GM12878 (cell line): ENCODE results near the gene C11orf98. TPM values are rescaled to one million over a fixed set of nuclear protein-coding genes. Genes with fewer than 3 reads are reported as not detected.

ENCODE experiments used
- ATAC-seq: fragments of 200-7000 bp; cut with Tn5 transposase; 3 replicates; pipeline ENCODE4 v1.9.1; 2020; ENCODE audit warnings: mild to moderate bottlenecking, moderate library complexity
- BruUV-seq: library from RNA; stranded (reverse); fragments of 400-500 nt; replicated peaks from 2 replicates; lab custom pipeline; 2021; lab: Mats Ljungman, UMichigan
- CTCF ChIA-PET: fragments of 300-600 bp; sonication (Branson Sonifier 250); formaldehyde crosslinking; extraction: SDS; loops from one replicate; lab custom pipeline; 2021; ENCODE audit warnings: inconsistent platforms; lab: Yijun Ruan, JAX
- POLR2A ChIA-PET: fragments of 350-600 bp; formaldehyde crosslinking; extraction: SDS; loops from one replicate; lab custom pipeline; 2021; ENCODE audit warnings: inconsistent platforms; lab: Charles Lee
- RAD21 ChIA-PET: fragments of 300-600 bp; sonication (Branson Sonifier 250); formaldehyde crosslinking; loops from one replicate; lab custom pipeline; 2023; ENCODE audit warnings: antibody characterized with exemption; ENCODE audit not compliant: unreplicated experiment; lab: Charles Lee
- SMC1A ChIA-PET: fragments of 300-600 bp; sonication (Branson Sonifier 250); formaldehyde crosslinking; loops from one replicate; lab custom pipeline; 2023; ENCODE audit not compliant: unreplicated experiment, uncharacterized antibody; lab: Charles Lee
- DNase-seq: peaks from one replicate; pipeline ENCODE4 v3.0.0-alpha.2; 2011; ENCODE audit warnings: low read depth, low spot score
- FAIRE-seq: peaks from 3 replicates; lab custom pipeline; 2011; peaks lifted over from hg19 to GRCh38; lab: Jason Lieb, UNC
- H2AFZ ChIP-seq: 2 replicates; pipeline ENCODE4 v1.6.0; 2011; ENCODE audit warnings: low read depth, low read length, control low read depth; ENCODE audit not compliant: control insufficient read depth
- H3K27ac ChIP-seq: 2 replicates; pipeline ENCODE4 v1.5.1; 2011; ENCODE audit warnings: control low read depth; ENCODE audit not compliant: control insufficient read depth, insufficient read depth
- H3K27me3 ChIP-seq, 2 experiments: replicated peaks in 1 of 2; 2 replicates each; pipeline versions ENCODE4 v1.6.0 to v1.6.1; 2011; ENCODE audit warnings: low read length in 1 of 2; ENCODE audit not compliant: control insufficient read depth in 2 of 2, insufficient read depth in 2 of 2
- H3K36me3 ChIP-seq, 2 experiments: 2 replicates each; pipeline ENCODE4 v1.5.1; 2011; ENCODE audit warnings: low read length in 1 of 2; ENCODE audit not compliant: control insufficient read depth in 2 of 2, insufficient read depth in 2 of 2
- H3K4me1 ChIP-seq: 2 replicates; pipeline ENCODE4 v1.6.1; 2011; ENCODE audit warnings: mild to moderate bottlenecking, low read length, moderate library complexity, mixed read lengths; ENCODE audit not compliant: control insufficient read depth, insufficient read depth
- H3K4me2 ChIP-seq: 2 replicates; pipeline ENCODE4 v1.6.0; 2011; ENCODE audit warnings: control low read depth; ENCODE audit not compliant: control insufficient read depth, insufficient read depth
- H3K4me3 ChIP-seq: fragments of 200-600 bp; sonication (generic); 2 replicates; pipeline ENCODE4 v1.5.1; 2016
- H3K79me2 ChIP-seq: 2 replicates; pipeline ENCODE4 v1.6.0; 2011; ENCODE audit warnings: low read length; ENCODE audit not compliant: control insufficient read depth, insufficient read depth
- H3K9ac ChIP-seq: 2 replicates; pipeline ENCODE4 v1.8.0; 2011; ENCODE audit warnings: low read length, control low read depth, mixed read lengths; ENCODE audit not compliant: control insufficient read depth, insufficient read depth
- H3K9me3 ChIP-seq: replicated peaks from 3 replicates; pipeline ENCODE4 v1.5.1; 2011; ENCODE audit warnings: mild to moderate bottlenecking, low read length; ENCODE audit not compliant: control insufficient read depth, insufficient read depth
- H4K20me1 ChIP-seq: 2 replicates; pipeline ENCODE4 v1.6.0; 2011; ENCODE audit not compliant: control insufficient read depth, insufficient read depth
- BCL11A ChIP-seq: IDR thresholded peaks from 2 replicates; pipeline ENCODE4 v1.6.1; 2011; ENCODE audit warnings: low read depth, low read length
- LARP7 ChIP-seq: fragments of 450-650 bp; IDR thresholded peaks from 2 replicates; pipeline ENCODE4 v1.6.1; 2017; ENCODE audit warnings: mild to moderate bottlenecking
- WGBS: methylation state at CpG from one replicate; pipeline ENCODE4 v1.1.6; 2016; ENCODE audit warnings: low lambda C conversion rate; ENCODE audit not compliant: insufficient replicate concordance, insufficient coverage; ENCODE audit errors: missing lambda C conversion rate; 5-methylcytosine and 5-hydroxymethylcytosine counted together
- in situ Hi-C: fragments of 300-500 bp; cut with MboI; formaldehyde crosslinking; loops from 9 replicates; pipeline ENCODE4 v1.14.3; 2018; ENCODE audit warnings: mixed read lengths
- intact Hi-C: fragments of 100-400 bp; cut with micrococcal nuclease; formaldehyde crosslinking; loops from one replicate; pipeline ENCODE4 v1.14.2; 2022; ENCODE audit not compliant: unreplicated experiment
- polyA plus RNA-seq, 11 experiments: library from polyadenylated mRNA; depleted of rRNA in 4 of 11; unstranded in 6 of 11; stranded (reverse) in 5 of 11; fragments of >200 nt; fragmentation: Nextera tagmentation in 4 of 11; fragmentation: Illumina TruSeq in 1 of 11; extraction: Ambion mirVana in 4 of 11; extraction: Trizol in 1 of 11; gene quantifications; 1 replicate in 1 of 11; 2 replicates in 10 of 11; pipeline versions ENCODE4 v1.2.1 to v1.2.3, GENCODE V29; 2011 to 2016; ENCODE audit warnings: inconsistent platforms in 2 of 11, missing spikeins in 2 of 11, low read depth in 1 of 11
- total RNA-seq, 4 experiments: library from RNA; depleted of rRNA in 3 of 4; stranded (reverse); fragments of >200 nt in 3 of 4; fragmentation: Illumina TruSeq in 1 of 4; extraction: Trizol in 1 of 4; gene quantifications; 2 replicates each; pipeline versions ENCODE4 v1.2.1 to v1.2.3, GENCODE V29; 2013 to 2021
- TF ChIP-seq, protein P1 (sequence below): fragments of 450-650 bp; IDR thresholded peaks from 2 replicates; pipeline ENCODE4 v1.6.1; 2017; ENCODE audit warnings: mild to moderate bottlenecking, moderate library complexity
- TF ChIP-seq, protein P2 (sequence below): IDR thresholded peaks from 2 replicates; pipeline ENCODE4 v1.6.1; 2011; ENCODE audit warnings: low read depth, low read length, improper control_type of control experiment, borderline replicate concordance

C11orf98 gene
- total and polyA plus RNA-seq, 10 of the 15 experiments (the other 5 are each of a cell fraction or from before 2014, with no cell fraction given), result 62.5 to 270 (median 162) TPM

DNA sequence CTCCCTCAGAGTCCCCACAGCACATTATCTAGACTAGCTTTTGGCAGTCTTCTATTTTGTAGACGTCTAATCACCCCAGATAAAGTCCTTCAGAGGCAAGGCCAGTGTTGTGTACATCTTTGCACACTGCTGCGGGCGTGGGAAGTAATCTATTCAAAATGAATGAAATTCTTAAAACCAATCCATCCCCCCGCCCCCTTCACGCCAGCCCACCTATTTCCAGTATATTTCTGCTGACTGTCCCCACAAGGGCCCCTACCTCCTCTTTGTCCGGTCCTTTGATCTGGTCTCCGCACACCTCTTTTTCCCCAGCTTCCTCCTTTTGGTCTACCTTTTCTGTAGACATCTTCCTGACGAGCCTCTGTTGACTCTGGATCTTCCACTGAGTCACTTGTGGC lies 41.8 kb upstream of the C11orf98 start:
- TF ChIP-seq LARP7, result 0 out of 2 replicates have a peak, but pooled peaks have one; percentile 11
- TF ChIP-seq BCL11A, result no peak
- DNase-seq (no peak), FAIRE-seq (no peak), ATAC-seq (no peak)
- POLR2A ChIA-PET, result interaction anchor here (0.9 to 7.6 kb wide), 8 partner anchors 20 to 133 kb away, joined by 3 to 79 read pairs (median 7); partner anchors contain the start of genes C11orf98, CSKMT, EEF1G and HNRNPUL2
- in situ Hi-C loops, result no loop called here
- Histone ChIP-seq H3K27ac (no peak overlapping the region), H3K27me3 (no peaks in the 10 kb centered on the region), H3K4me3 (no peak overlapping the region), H3K9ac (no peak overlapping the region), H3K4me1 (peaks cover 29% of the 10 kb centered on the region), H2AFZ (peak overlapping the region; percentile 70), H3K9me3 (no peaks in the 10 kb centered on the region), H3K36me3 (peaks cover 12 to 14% of the 10 kb centered on the region in 2 experiments), H4K20me1 (no peaks in the 10 kb centered on the region), H3K79me2 (no peaks in the 10 kb centered on the region), H3K4me2 (peak overlapping the region; percentile 92)
- RAD21 ChIA-PET, result interaction anchor here (1.4 to 2.3 kb wide), 3 partner anchors 65 to 115 kb away, joined by 3 to 6 read pairs (median 6); partner anchors contain the start of genes EML3, TAF6L and TUT1
- WGBS, result 63% methylated on average over 8 of the region's 8 CpGs
- intact Hi-C loops, result loop anchor here (5.0 kb wide), 1 partner anchor 105 kb away; the partner anchor contains the start of gene MTA2
- SMC1A ChIA-PET, result interaction anchor here (1.3 to 2.5 kb wide), 3 partner anchors 21 to 115 kb away, joined by 4 to 9 read pairs (median 7); partner anchors contain the start of genes C11orf98, CSKMT, HNRNPUL2 and TTC9C
- no TSS peak for BruUV-seq
- CTCF ChIA-PET, result interaction anchor here (0.7 to 5.0 kb wide), 7 partner anchors 12 to 282 kb away, joined by 3 to 21 read pairs (median 3); partner anchors contain the start of genes HNRNPUL2 and UBXN1

DNA sequence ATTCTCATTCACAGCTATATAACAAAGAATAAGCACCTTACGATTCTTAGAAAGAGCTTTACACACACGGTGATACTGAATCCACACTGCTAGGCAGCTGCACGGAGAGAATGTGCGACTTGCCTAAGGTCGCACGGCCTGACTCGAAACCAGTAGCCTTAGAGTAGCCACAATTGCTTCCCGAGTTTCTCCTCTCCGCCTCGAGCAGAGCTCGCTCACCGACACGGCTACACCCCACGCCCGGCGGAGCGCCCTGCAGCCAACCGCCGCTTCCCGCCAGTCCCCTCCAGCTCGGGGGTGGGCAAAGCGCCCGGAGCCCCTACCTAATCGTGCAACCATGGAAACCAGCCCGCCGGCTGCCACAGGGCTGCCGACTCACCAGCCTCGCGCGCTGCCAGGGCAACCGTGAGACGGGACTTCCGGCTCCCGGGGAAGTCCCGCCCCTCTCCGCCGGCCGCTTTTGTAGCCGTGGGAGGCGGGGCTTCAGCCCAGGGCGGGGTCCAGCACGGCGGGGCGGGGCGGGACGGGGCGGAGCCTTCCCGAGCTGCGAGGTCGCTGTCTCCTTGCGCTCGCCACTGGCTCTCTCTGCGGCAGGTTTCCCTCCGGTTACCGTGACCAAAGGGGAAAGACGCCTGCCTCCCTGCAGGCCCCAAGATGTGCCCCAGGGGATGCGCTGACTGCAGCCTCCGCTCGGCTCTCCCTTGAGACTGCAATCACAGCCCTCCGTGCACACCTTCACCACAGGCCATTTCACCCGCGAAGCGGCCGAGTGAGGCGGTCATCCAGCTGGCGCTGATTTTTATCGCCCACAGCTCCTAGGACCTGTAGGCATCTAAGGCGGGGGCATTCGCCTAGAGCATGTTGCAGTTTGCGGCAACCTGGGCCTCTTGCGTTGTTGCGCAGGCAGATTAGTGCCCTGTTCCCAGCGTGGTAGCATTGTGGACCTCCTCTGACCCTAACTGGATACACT lies 41.2 kb upstream of the C11orf98 start:
- H3K36me3 ChIP-seq, result peaks cover 7 to 12% of the 10 kb centered on the region in 2 experiments
- DNase-seq (peak; percentile 50), ATAC-seq (peak; percentile 81), FAIRE-seq (no peak)
- ChIA-PET SMC1A (interaction anchor here (0.8 to 2.5 kb wide), 7 partner anchors 22 to 163 kb away, joined by 3 to 9 read pairs (median 4); partner anchors contain the start of genes C11orf98, CSKMT, HNRNPUL2 and TTC9C), RAD21 (interaction anchor here (0.8 to 2.3 kb wide), 9 partner anchors 38 to 282 kb away, joined by 3 to 6 read pairs (median 3); partner anchors contain the start of genes C11orf98, CSKMT, EML3 and TAF6L), CTCF (interaction anchor here (0.7 to 5.0 kb wide), 11 partner anchors 12 to 282 kb away, joined by 3 to 21 read pairs (median 3); partner anchors contain the start of genes HNRNPUL2, TTC9C and UBXN1), POLR2A (interaction anchor here (0.6 to 7.6 kb wide), 15 partner anchors 13 to 177 kb away, joined by 3 to 79 read pairs (median 5); partner anchors contain the start of genes B3GAT3, C11orf98, CSKMT and EEF1G)
- H3K4me1 ChIP-seq, result peaks cover 29% of the 10 kb centered on the region
- H3K79me2 ChIP-seq, result no peaks in the 10 kb centered on the region
- peak overlapping the region; percentile 76 for H2AFZ ChIP-seq
- in situ Hi-C loops (no loop called here), intact Hi-C loops (loop anchor here (5.0 kb wide), 1 partner anchor 104 kb away; the partner anchor contains the start of gene MTA2)
- peak overlapping the region; percentile 92 for H3K4me2 ChIP-seq
- peak overlapping the region; percentile 40 for H3K9ac ChIP-seq
- peak overlapping the region; percentile 51 for H3K27ac ChIP-seq
- WGBS, result 8% methylated on average over 73 of the region's 73 CpGs
- H4K20me1 ChIP-seq, result no peaks in the 10 kb centered on the region
- BruUV-seq, result no TSS peak
- no peaks in the 10 kb centered on the region for H3K9me3 ChIP-seq
- peak overlapping the region; percentile 79 for H3K4me3 ChIP-seq
- H3K27me3 ChIP-seq, result no peaks in the 10 kb centered on the region
- TF ChIP-seq, protein P1, sequence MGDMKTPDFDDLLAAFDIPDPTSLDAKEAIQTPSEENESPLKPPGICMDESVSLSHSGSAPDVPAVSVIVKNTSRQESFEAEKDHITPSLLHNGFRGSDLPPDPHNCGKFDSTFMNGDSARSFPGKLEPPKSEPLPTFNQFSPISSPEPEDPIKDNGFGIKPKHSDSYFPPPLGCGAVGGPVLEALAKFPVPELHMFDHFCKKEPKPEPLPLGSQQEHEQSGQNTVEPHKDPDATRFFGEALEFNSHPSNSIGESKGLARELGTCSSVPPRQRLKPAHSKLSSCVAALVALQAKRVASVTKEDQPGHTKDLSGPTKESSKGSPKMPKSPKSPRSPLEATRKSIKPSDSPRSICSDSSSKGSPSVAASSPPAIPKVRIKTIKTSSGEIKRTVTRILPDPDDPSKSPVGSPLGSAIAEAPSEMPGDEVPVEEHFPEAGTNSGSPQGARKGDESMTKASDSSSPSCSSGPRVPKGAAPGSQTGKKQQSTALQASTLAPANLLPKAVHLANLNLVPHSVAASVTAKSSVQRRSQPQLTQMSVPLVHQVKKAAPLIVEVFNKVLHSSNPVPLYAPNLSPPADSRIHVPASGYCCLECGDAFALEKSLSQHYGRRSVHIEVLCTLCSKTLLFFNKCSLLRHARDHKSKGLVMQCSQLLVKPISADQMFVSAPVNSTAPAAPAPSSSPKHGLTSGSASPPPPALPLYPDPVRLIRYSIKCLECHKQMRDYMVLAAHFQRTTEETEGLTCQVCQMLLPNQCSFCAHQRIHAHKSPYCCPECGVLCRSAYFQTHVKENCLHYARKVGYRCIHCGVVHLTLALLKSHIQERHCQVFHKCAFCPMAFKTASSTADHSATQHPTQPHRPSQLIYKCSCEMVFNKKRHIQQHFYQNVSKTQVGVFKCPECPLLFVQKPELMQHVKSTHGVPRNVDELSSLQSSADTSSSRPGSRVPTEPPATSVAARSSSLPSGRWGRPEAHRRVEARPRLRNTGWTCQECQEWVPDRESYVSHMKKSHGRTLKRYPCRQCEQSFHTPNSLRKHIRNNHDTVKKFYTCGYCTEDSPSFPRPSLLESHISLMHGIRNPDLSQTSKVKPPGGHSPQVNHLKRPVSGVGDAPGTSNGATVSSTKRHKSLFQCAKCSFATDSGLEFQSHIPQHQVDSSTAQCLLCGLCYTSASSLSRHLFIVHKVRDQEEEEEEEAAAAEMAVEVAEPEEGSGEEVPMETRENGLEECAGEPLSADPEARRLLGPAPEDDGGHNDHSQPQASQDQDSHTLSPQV, result no peak
- TF ChIP-seq, protein P2, sequence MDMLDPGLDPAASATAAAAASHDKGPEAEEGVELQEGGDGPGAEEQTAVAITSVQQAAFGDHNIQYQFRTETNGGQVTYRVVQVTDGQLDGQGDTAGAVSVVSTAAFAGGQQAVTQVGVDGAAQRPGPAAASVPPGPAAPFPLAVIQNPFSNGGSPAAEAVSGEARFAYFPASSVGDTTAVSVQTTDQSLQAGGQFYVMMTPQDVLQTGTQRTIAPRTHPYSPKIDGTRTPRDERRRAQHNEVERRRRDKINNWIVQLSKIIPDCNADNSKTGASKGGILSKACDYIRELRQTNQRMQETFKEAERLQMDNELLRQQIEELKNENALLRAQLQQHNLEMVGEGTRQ, result no peak
